ENCODE measurements around the gene RLF.

DNA sequence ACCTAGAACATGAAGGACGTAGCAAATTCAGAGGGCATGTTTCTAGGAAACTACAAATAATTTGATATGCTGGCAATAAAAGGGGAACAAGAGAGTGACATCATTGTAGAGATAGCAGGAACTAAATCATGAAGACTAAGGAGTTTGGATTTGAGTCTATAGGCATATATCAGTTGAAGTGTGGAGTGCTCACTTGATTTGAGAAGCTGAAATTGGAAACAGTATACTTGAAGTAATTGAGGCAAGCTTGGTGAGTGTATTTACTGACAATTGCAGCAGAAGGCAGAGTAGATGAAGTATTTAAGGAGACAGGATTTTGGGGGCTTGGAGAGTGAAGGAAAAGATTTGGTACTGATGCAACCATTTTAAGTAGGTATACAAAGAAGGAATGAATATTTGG, 80.2 kb downstream of the RLF start:
- no peak for TF ChIP-seq CTCF (conservative IDR thresholded peaks at IDR 0.05; ENCODE audit: low read depth, low read length)
- TF ChIP-seq EZH2phosphoT487 (IDR thresholded peaks at IDR 0.05; ENCODE audit: borderline replicate concordance, low read length): no peak

Measured in PC-3 (cell line).